ENCODE data around the gene LDLR. TPM values are rescaled to one million over a fixed set of nuclear protein-coding genes. Genes with fewer than 3 reads are reported as not detected.
"Not testable (repeated sequence)": the region's sequence is repeated elsewhere in the genome, so short reads cannot be mapped to it uniquely, and the experiment has no call there.

The LDLR gene
- total and polyA plus RNA-seq, 2 of the 4 experiments (the other 2 are of a cell fraction), result 45.2 to 53.8 TPM

DNA sequence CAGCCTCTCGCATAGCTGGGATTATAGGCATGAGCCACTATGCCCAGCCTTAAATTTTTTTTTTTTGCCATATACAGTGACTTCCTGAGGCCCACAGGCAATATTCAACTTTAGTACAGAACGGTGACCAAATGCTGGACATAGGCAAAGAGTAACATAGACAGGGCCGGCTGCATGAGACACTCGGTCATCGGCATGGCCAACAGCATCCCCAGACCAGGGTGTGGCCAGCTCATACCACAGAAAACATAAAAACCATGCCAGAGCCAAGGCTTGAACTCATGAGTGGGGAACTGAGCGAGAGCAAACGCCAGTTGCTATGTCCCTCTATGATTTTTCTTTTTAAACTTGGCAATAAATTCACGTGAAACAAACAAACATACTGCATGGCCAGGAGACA is 91.1 kb downstream of the LDLR start:
- H3K18ac ChIP-seq (ENCODE audit: low read depth, low read length), result no peak overlapping the region
- H3K4ac ChIP-seq (ENCODE audit: low read depth, low read length), result no peak overlapping the region
- peak overlapping the region; percentile 79; the same call in 1 of the 2 replicates for H2AK5ac ChIP-seq (ENCODE audit: low read depth, low read length)
- H3K9ac ChIP-seq (ENCODE audit: low read depth, low read length), result no peak overlapping the region
- H3K27ac ChIP-seq (ENCODE audit: insufficient read depth, low read length), result no peak overlapping the region
- 77% methylated on average over 7 of the region's 8 CpGs; no CpG with 5 or more reads in 1 of the 2 experiments for WGBS, 2 experiments (ENCODE audit: extremely low coverage in 2 of 2, insufficient read length in 1 of 2)
- no peak overlapping the region for H3K14ac ChIP-seq (replicated peaks; ENCODE audit: low read depth, low read length)
- H4K5ac ChIP-seq (ENCODE audit: low read depth, low read length), result no peak overlapping the region
- CTCF ChIA-PET, result interaction anchor here (0.6 kb wide), 1 partner anchor 255 kb away, joined by 3 read pairs; no protein-coding TSS in a partner anchor
- H3K9me1 ChIP-seq (ENCODE audit: insufficient read depth, low read length), result peaks cover 8% of the 10 kb centered on the region
- intact Hi-C loops (cut with micrococcal nuclease) (no loop called here), in situ Hi-C loops (cut with MboI; ENCODE audit: low sequenced_read_pairs) (no loop called here), dilution Hi-C loops (cut with HindIII; ENCODE audit: low sequenced_read_pairs, unreplicated experiment) (no loop called here)
- H3K36me3 ChIP-seq (ENCODE audit: control insufficient read depth, insufficient read depth, low read length), result peaks cover 73% of the 10 kb centered on the region
- H2AFZ ChIP-seq (replicated peaks; ENCODE audit: low read length, poor library complexity), result no peak overlapping the region
- POLR2A ChIA-PET (ENCODE audit: unreplicated experiment), result no interaction called here
- 0 out of 2 replicates have a peak, but pooled peaks cover 1% of the 10 kb centered on the region for H3K4me1 ChIP-seq (ENCODE audit: control insufficient read depth, insufficient read depth, low read length)
- H4K8ac ChIP-seq (ENCODE audit: low read depth in 2 of 2, low read length in 2 of 2), result no peak overlapping the region
- peaks cover 7% of the 10 kb centered on the region; the same call in 1 of the 2 replicates for H4K20me1 ChIP-seq (ENCODE audit: insufficient read depth, low read length)
- ATAC-seq (ENCODE audit: low read depth) (no peak), DNase-seq (no peak)
- BruUV-seq (replicated peaks), result no TSS peak
- peaks cover 48 to 88% of the 10 kb centered on the region in 2 experiments for H3K79me1 ChIP-seq (ENCODE audit: low read depth in 1 of 2, low read length in 2 of 2)
- no peak overlapping the region for H2BK15ac ChIP-seq (ENCODE audit: low read depth, low read length)
- H3K27me3 ChIP-seq (ENCODE audit: control insufficient read depth, insufficient read depth, low read length), result no peaks in the 10 kb centered on the region
- TF ChIP-seq RAD21 (IDR thresholded peaks at IDR 0.05; ENCODE audit: low read length), result no peak
- TF ChIP-seq NFE2L2 (IDR thresholded peaks at IDR 0.05; ENCODE audit: low read depth, low read length), result no peak
- no peak for TF ChIP-seq MAFK (IDR thresholded peaks at IDR 0.05; ENCODE audit: low read depth, low read length)
- TF ChIP-seq RFX5 (IDR thresholded peaks at IDR 0.05; ENCODE audit: low read depth, low read length), result no peak
- TF ChIP-seq, protein P1, sequence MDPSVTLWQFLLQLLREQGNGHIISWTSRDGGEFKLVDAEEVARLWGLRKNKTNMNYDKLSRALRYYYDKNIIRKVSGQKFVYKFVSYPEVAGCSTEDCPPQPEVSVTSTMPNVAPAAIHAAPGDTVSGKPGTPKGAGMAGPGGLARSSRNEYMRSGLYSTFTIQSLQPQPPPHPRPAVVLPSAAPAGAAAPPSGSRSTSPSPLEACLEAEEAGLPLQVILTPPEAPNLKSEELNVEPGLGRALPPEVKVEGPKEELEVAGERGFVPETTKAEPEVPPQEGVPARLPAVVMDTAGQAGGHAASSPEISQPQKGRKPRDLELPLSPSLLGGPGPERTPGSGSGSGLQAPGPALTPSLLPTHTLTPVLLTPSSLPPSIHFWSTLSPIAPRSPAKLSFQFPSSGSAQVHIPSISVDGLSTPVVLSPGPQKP (IDR thresholded peaks at IDR 0.05; ENCODE audit: borderline replicate concordance, low read depth, low read length), result no peak
- TF ChIP-seq POLR2A (IDR thresholded peaks at IDR 0.05; ENCODE audit: low read depth, low read length), result no peak
- H3K23ac ChIP-seq (ENCODE audit: low read depth, low read length), result no peak overlapping the region
- no peaks in the 10 kb centered on the region for H3K9me3 ChIP-seq (ENCODE audit: control insufficient read depth, insufficient read depth, low read length)
- H2BK5ac ChIP-seq (ENCODE audit: low read depth, low read length, poor library complexity, severe bottlenecking), result no peak overlapping the region
- H3K4me3 ChIP-seq (ENCODE audit: insufficient read depth, low read depth, low read length), result no peak overlapping the region
- no peak overlapping the region for H2AK9ac ChIP-seq (replicated peaks; ENCODE audit: low read depth, low read length, poor library complexity)
- H2BK20ac ChIP-seq (ENCODE audit: low read depth, low read length), result no peak overlapping the region
- H3K4me2 ChIP-seq (ENCODE audit: low read depth, low read length), result no peak overlapping the region
- no peak overlapping the region for H4K91ac ChIP-seq (ENCODE audit: insufficient read depth, low read depth, low read length)
- H3K56ac ChIP-seq (ENCODE audit: extremely low read depth, insufficient read depth, low read length), result no peak overlapping the region
- H2BK120ac ChIP-seq (ENCODE audit: low read depth, low read length), result no peak overlapping the region

DNA sequence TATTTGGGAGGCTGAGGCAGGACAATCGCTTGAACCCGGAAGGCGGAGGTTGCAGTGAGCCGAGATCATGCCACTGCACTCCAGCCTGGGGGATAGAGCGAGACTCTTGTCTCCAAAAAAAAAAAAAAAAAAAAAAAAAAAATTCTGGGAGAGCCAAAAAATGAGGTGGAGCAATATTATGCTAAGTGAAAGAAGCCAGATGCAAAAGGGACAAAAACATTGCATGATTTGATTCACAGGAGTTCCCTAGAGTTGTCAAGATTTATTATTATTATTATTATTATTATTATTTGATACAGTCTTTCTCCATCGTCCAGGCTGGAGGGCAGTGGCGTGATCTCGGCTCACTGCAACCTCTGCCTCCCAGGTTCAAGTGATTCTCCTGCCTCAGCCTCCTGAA is 91.7 kb downstream of the LDLR start:
- CTCF ChIA-PET; H3K4me2 ChIP-seq (ENCODE audit: low read depth, low read length); POLR2A ChIA-PET (ENCODE audit: unreplicated experiment); H4K20me1 ChIP-seq (ENCODE audit: insufficient read depth, low read length); H4K8ac ChIP-seq (ENCODE audit: low read depth in 2 of 2, low read length in 2 of 2); H3K9ac ChIP-seq (ENCODE audit: low read depth, low read length); H3K27ac ChIP-seq (ENCODE audit: insufficient read depth, low read length); H3K4ac ChIP-seq (ENCODE audit: low read depth, low read length); H3K4me1 ChIP-seq (ENCODE audit: control insufficient read depth, insufficient read depth, low read length); H3K56ac ChIP-seq (ENCODE audit: extremely low read depth, insufficient read depth, low read length); H3K9me3 ChIP-seq (ENCODE audit: control insufficient read depth, insufficient read depth, low read length); H4K91ac ChIP-seq (ENCODE audit: insufficient read depth, low read depth, low read length); H4K5ac ChIP-seq (ENCODE audit: low read depth, low read length); H2AFZ ChIP-seq (replicated peaks; ENCODE audit: low read length, poor library complexity); in situ Hi-C loops (cut with MboI; ENCODE audit: low sequenced_read_pairs); H2BK15ac ChIP-seq (ENCODE audit: low read depth, low read length); BruUV-seq (replicated peaks); H3K9me1 ChIP-seq (ENCODE audit: insufficient read depth, low read length); dilution Hi-C loops (cut with HindIII; ENCODE audit: low sequenced_read_pairs, unreplicated experiment); H2BK20ac ChIP-seq (ENCODE audit: low read depth, low read length); H3K4me3 ChIP-seq (ENCODE audit: insufficient read depth, low read depth, low read length); H3K27me3 ChIP-seq (ENCODE audit: control insufficient read depth, insufficient read depth, low read length); H2BK120ac ChIP-seq (ENCODE audit: low read depth, low read length); H3K18ac ChIP-seq (ENCODE audit: low read depth, low read length); H2AK5ac ChIP-seq (ENCODE audit: low read depth, low read length); H3K14ac ChIP-seq (replicated peaks; ENCODE audit: low read depth, low read length); ATAC-seq (ENCODE audit: low read depth); intact Hi-C loops (cut with micrococcal nuclease); DNase-seq; H2AK9ac ChIP-seq (replicated peaks; ENCODE audit: low read depth, low read length, poor library complexity); H2BK5ac ChIP-seq (ENCODE audit: low read depth, low read length, poor library complexity, severe bottlenecking); H3K23ac ChIP-seq (ENCODE audit: low read depth, low read length): not testable (repeated sequence)
- Histone ChIP-seq H3K79me1 (ENCODE audit: low read depth in 1 of 2, low read length in 2 of 2) (peaks cover 47 to 87% of the 10 kb centered on the region in 2 experiments), H3K36me3 (ENCODE audit: control insufficient read depth, insufficient read depth, low read length) (peaks cover 73% of the 10 kb centered on the region)
- 80% methylated on average over 2 of the region's 8 CpGs; no CpG with 5 or more reads in 1 of the 2 experiments for WGBS, 2 experiments (ENCODE audit: extremely low coverage in 2 of 2, insufficient read length in 1 of 2)
